ENCODE results near the gene WDR91. TPM values are rescaled to one million over a fixed set of nuclear protein-coding genes. Genes with fewer than 3 reads are reported as not detected.

The WDR91 gene
- total RNA-seq, 1 experiment from 2014 or later = 10.1 TPM

GRCh38 chr7:135197906-135198655 is 13.2 kb downstream of the WDR91 start:
- Histone ChIP-seq H4K20me1 (ENCODE audit: insufficient read depth) (no peaks in the 10 kb centered on the region), H3K9ac (ENCODE audit: low read length) (no peak overlapping the region), H3K27me3 (ENCODE audit: insufficient read depth, low read length) (no peaks in the 10 kb centered on the region), H3K9me2 (ENCODE audit: insufficient read depth) (no peaks in the 10 kb centered on the region), H3K4me2 (ENCODE audit: low read length) (no peak overlapping the region), H3K4me1 (ENCODE audit: control insufficient read depth in 1 of 2, insufficient read depth in 2 of 2, low read length in 2 of 2) (no peaks in the 10 kb centered on the region), H3K9me3 (ENCODE audit: control insufficient read depth in 1 of 2, insufficient read depth in 1 of 2, low read depth in 1 of 2, low read length in 2 of 2) (no peaks in the 10 kb centered on the region), H3K79me2 (ENCODE audit: insufficient read depth, low read length) (no peaks in the 10 kb centered on the region), H3K36me3 (ENCODE audit: control insufficient read depth in 1 of 2, insufficient read depth in 2 of 2, low read length in 2 of 2) (peaks cover 2 to 3% of the 10 kb centered on the region in 2 experiments; a peak in 3 of 4 replicates), H3K27ac (ENCODE audit: low read depth, low read length) (no peak overlapping the region), H2AFZ (ENCODE audit: low read depth, low read length, poor library complexity, severe bottlenecking) (no peak overlapping the region), H3K4me3 (replicated peaks in 1 of 2; ENCODE audit: low read depth in 1 of 2, low read length in 2 of 2) (no peak overlapping the region)
- ATAC-seq = no peak
- TF ChIP-seq ZFX (IDR thresholded peaks at IDR 0.05) (no peak), POLR2AphosphoS5 (IDR thresholded peaks at IDR 0.05; ENCODE audit: low read depth, low read length) (no peak), FOSL1 (IDR thresholded peaks at IDR 0.05; ENCODE audit: low read depth) (no peak), YY1 (IDR thresholded peaks at IDR 0.05; ENCODE audit: extremely low read depth, insufficient replicate concordance, low read depth, low read length) (no peak), EZH2phosphoT487 (IDR thresholded peaks at IDR 0.05; ENCODE audit: borderline replicate concordance) (no peak)
- TF ChIP-seq, protein P1, sequence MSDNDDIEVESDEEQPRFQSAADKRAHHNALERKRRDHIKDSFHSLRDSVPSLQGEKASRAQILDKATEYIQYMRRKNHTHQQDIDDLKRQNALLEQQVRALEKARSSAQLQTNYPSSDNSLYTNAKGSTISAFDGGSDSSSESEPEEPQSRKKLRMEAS (IDR thresholded peaks at IDR 0.05) = no peak
- DNase-seq (ENCODE audit: low read depth, low spot score) = no peak
- ChIA-PET RAD21 (ENCODE audit: low non-redundant PET in 1 of 2, low total read pairs in 2 of 2, uncharacterized antibody in 2 of 2, unreplicated experiment in 2 of 2) (no interaction called here), CTCF (interaction anchor here (0.9 kb wide), 1 partner anchor 29 kb away, joined by 3 read pairs; no protein-coding TSS in a partner anchor), POLR2A (no interaction called here)
- no TSS peak for BruUV-seq (replicated peaks)
- intact Hi-C loops (cut with micrococcal nuclease) = no loop called here

DNA sequence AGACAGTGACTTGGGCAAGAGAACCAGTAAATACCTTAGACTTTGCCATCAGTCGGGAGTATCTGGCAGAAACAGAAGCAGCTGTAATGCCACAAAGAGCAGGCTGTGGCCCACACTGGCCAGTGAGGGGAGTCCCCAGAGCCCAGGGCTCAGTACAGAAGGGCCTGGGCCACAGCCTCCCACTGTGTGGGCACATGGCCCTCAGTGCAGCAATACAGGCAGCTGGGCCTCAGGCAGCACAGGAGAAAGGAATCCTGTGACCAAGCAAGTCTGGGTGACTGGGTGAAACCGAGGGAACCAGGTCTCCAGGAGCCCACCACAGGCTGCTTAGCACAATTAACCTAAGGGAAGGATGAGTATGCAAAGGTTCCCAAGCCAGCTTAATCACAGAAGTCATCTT is 14.0 kb downstream of the WDR91 start:
- no peak overlapping the region for H3K4me3 ChIP-seq (replicated peaks in 1 of 2; ENCODE audit: low read depth in 1 of 2, low read length in 2 of 2)
- H3K27ac ChIP-seq (ENCODE audit: low read depth, low read length) = no peak overlapping the region
- RAD21 ChIA-PET (ENCODE audit: low non-redundant PET in 1 of 2, low total read pairs in 2 of 2, uncharacterized antibody in 2 of 2, unreplicated experiment in 2 of 2) = no interaction called here
- ATAC-seq (no peak), DNase-seq (ENCODE audit: low read depth, low spot score) (no peak)
- no TSS peak for BruUV-seq (replicated peaks)
- no peaks in the 10 kb centered on the region for H4K20me1 ChIP-seq (ENCODE audit: insufficient read depth)
- no peaks in the 10 kb centered on the region for H3K4me1 ChIP-seq (ENCODE audit: control insufficient read depth in 1 of 2, insufficient read depth in 2 of 2, low read length in 2 of 2)
- H3K27me3 ChIP-seq (ENCODE audit: insufficient read depth, low read length) = no peaks in the 10 kb centered on the region
- peaks cover 2 to 3% of the 10 kb centered on the region in 2 experiments; a peak in 3 of 4 replicates for H3K36me3 ChIP-seq (ENCODE audit: control insufficient read depth in 1 of 2, insufficient read depth in 2 of 2, low read length in 2 of 2)
- intact Hi-C loops (cut with micrococcal nuclease) = no loop called here
- H3K9me2 ChIP-seq (ENCODE audit: insufficient read depth) = no peaks in the 10 kb centered on the region
- CTCF ChIA-PET = no interaction called here
- POLR2A ChIA-PET = no interaction called here
- no peak overlapping the region for H3K4me2 ChIP-seq (ENCODE audit: low read length)
- no peaks in the 10 kb centered on the region for H3K79me2 ChIP-seq (ENCODE audit: insufficient read depth, low read length)
- no peaks in the 10 kb centered on the region for H3K9me3 ChIP-seq (ENCODE audit: control insufficient read depth in 1 of 2, insufficient read depth in 1 of 2, low read depth in 1 of 2, low read length in 2 of 2)
- H2AFZ ChIP-seq (ENCODE audit: low read depth, low read length, poor library complexity, severe bottlenecking) = no peak overlapping the region
- no peak overlapping the region for H3K9ac ChIP-seq (ENCODE audit: low read length)
- TF ChIP-seq ZNF274 (IDR thresholded peaks at IDR 0.05; ENCODE audit: low read depth, low read length) = no peak
- no peak for TF ChIP-seq RAD21 (IDR thresholded peaks at IDR 0.05; ENCODE audit: low read depth)
- TF ChIP-seq CBX3 (IDR thresholded peaks at IDR 0.05; ENCODE audit: low read depth) = no peak
- TF ChIP-seq EGR1 (IDR thresholded peaks at IDR 0.05; ENCODE audit: low read depth) = no peak
- no peak for TF ChIP-seq POLR2AphosphoS5 (IDR thresholded peaks at IDR 0.05; ENCODE audit: low read depth, low read length)
- no peak for TF ChIP-seq ZBTB33 (IDR thresholded peaks at IDR 0.05; ENCODE audit: extremely low read depth, insufficient replicate concordance, low read length)
- TF ChIP-seq JUND (IDR thresholded peaks at IDR 0.05) = no peak
- TF ChIP-seq, protein P1 (IDR thresholded peaks at IDR 0.05) = no peak
- TF ChIP-seq YY1 (IDR thresholded peaks at IDR 0.05; ENCODE audit: extremely low read depth, insufficient replicate concordance, low read depth, low read length) = no peak
- no peak for TF ChIP-seq EZH2phosphoT487 (IDR thresholded peaks at IDR 0.05; ENCODE audit: borderline replicate concordance)
- TF ChIP-seq POLR2A (IDR thresholded peaks at IDR 0.05; ENCODE audit: borderline replicate concordance, extremely low read depth, insufficient read depth, insufficient read length) = no peak
- TF ChIP-seq SRF (IDR thresholded peaks at IDR 0.05; ENCODE audit: low read depth) = no peak
- TF ChIP-seq SP1 (IDR thresholded peaks at IDR 0.05; ENCODE audit: low read depth) = no peak
- TF ChIP-seq EZH2 (IDR thresholded peaks at IDR 0.05) = no peak
- TF ChIP-seq TCF7L2 (IDR thresholded peaks at IDR 0.05; ENCODE audit: borderline replicate concordance, extremely low read depth, insufficient read depth, insufficient read length) = no peak
- TF ChIP-seq ZFX (IDR thresholded peaks at IDR 0.05) = no peak
